GM19324 (cell line): Measurements from ENCODE around the gene ADAT3.

Source experiments
- ATAC-seq: cut with Tn5 transposase; IDR thresholded peaks from one replicate; pipeline ENCODE4 v1.9.1; 2021; ENCODE audit warnings: mild to moderate bottlenecking, moderate library complexity; ENCODE audit not compliant: unreplicated experiment, low FRiP score

ADAT3 gene

DNA sequence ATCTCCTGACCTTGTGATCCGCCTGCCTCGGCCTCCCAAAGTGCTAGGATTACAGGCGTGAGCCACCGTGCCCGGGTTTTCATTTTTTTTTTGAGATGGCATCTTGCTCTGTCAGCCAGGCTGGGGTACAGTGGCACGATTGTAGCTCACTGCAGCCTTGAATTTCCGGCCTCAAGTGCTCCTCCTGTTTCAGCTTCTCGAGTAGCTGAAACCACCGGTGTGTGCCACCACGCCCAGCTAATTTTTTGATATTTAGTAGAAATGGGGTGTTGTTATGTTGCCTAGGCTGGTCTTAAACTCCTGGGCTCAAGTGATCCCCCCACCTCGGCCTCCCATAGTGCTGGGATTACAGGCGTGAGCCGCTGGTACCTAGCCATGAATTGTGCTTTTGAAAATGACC, 5.9 kb downstream of the ADAT3 start:
- no peak for ATAC-seq

DNA sequence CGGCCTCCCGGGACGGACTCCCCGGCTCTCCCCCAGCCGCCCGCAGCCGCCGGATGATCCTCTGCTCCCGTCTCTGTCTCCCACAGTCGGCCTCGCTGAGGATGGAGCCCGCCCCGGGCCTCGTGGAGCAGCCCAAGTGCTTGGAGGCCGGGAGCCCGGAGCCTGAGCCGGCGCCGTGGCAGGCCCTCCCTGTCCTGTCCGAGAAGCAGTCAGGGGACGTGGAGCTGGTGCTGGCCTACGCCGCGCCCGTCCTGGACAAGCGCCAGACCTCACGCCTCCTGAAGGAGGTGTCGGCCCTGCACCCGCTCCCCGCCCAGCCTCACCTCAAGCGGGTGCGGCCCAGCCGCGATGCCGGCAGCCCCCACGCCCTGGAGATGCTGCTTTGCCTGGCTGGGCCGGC, 6.8 kb downstream of the ADAT3 start:
- ATAC-seq: no peak

DNA sequence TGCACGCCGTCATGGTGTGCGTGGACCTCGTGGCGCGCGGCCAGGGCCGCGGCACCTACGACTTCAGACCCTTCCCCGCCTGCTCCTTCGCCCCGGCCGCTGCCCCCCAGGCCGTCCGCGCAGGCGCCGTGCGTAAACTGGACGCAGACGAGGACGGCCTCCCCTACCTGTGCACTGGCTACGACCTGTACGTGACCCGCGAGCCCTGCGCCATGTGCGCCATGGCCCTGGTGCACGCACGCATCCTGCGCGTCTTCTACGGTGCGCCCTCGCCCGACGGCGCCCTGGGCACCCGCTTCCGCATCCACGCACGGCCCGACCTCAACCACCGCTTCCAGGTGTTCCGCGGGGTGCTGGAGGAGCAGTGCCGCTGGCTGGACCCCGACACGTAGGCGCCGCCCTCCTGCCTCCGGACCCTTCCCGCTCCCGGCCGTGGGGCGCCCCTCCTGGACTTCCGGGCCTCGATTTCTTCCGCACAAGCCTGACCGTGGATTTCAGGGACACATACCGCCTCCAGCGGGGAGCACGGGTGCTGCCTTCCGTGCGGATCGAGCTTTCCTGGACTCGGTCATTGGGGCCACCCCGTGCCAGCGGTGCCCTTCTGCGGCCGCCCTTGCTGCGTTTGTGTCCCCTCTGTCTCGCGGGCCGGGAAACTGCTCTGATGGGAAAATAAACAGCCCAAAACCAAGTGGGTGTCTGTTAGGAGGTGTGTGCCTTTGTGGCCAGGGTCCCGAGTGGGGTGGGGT, 7.7 kb downstream of the ADAT3 start:
- ATAC-seq: no peak

DNA sequence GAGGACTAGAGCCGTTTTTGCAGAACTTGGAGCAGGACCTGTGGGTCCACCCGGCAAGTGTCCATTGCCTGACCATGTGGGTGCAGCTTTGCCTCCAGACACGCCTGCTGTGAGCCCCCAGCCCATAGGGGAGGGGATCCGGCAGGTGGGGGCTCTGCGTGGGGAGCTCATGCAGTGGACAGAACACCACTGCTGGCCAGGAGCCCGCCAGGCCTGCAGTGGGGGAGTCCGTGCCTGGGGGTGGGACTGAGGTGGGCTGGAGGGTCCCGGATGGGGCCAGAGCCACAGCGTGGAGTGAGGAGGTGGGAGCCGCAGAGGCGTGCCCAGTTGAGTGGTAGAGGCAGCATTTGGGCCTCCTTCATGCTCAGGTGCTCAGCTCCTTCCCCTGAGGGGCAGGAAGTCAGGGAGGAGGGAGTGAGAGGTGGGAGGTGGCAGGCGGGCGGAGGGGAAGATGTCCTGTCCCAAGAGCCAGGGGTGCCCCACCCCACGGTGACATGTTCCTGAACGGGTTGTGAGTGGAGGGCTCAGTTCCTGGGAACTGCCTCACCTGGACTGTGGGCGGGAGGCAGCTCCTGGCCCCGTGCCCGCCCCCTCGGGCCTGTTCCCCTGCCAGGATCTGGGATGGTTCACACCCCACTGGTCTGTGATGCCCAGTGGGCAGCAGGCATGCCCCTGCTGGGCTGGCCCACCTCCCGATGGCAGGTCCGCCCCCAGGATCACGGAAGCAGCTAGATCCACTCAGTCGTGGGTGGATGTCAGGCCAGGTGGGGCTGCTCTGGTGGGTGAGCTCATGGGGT, 8.8 kb downstream of the ADAT3 start:
- ATAC-seq: no peak

DNA sequence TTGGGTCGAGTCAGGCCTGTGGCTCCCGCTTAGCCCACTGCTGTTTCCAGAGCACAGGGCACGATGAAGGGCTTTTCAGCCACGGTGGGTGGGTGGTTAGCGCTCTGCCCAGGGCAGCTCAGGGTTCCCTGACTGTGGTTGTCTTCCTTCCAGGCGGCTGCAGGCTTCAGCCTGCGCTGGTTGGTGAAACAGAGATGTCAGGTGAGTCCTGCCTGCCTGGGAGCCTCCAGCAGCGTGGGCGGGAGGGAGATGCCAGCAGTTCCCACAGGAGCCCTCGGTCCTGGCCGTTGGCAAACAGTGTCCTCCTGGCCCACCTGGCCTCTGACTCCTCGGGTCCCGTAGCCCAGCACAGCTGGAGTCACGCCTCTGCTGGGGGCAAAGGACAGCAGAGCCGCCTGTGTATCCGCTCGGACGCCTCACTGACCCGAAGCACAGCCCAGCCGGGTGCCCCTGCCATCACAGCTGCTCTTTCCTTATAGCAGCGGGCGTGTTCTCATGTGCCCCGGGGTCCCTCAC, 9.7 kb downstream of the ADAT3 start:
- no peak for ATAC-seq

DNA sequence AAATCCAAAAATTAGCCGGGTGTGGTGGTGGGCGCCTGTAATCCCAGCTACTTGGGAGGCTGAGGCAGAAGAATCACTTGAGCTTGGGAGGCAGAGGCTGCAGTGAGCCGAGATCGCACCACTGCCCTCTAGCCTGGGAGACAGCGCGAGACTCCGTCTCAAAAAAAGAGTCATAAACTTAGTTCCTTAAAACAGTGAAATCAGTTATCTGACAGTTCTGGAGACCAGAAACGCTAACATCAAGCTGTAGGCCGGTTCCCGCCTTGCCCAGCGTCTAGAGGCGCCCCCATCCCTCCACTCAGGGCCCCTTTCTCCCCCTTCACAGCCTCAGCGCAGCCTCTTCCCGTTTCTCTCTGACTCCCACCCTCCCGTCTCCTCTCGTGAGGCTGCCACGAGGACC, 11.9 kb downstream of the ADAT3 start:
- ATAC-seq: no peak

DNA sequence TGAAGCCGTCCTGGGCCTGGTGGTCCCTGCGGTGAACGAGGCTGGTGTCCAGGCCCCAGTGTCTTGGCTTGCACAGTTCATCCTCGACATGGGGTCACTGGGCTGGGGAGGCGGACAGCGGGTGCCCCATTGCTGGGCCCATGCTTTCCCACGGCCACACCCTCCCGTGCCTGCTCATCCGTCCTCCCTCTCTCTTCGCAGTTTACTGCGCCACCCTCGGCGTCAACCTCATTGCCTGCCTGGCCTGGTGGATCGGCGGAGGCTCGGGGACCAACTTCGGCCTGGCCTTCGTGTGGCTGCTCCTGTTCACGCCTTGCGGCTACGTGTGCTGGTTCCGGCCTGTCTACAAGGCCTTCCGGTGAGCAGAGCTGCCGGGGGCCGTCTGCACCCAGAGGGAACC, 12.7 kb downstream of the ADAT3 start:
- ATAC-seq: no peak

DNA sequence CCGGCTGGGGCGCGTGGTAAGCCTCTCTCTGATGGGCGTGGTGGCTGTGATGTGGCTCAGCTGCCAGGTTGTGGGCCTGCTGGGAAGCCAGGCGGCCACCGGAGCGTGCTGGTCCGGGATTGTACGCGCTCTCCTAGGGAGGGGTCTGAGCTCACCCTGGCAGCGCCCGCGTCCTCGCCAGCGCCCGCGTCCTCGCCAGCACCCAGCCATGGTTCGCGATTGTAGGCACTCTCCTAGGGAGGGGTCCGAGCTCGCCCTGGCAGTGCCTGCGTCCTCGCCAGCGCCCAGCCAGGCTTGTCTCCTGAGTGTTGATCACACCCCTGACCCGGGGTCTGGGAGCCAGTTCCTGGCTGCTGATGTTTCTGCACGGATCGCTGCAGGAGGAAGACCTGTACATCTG, 13.8 kb downstream of the ADAT3 start:
- no peak for ATAC-seq

DNA sequence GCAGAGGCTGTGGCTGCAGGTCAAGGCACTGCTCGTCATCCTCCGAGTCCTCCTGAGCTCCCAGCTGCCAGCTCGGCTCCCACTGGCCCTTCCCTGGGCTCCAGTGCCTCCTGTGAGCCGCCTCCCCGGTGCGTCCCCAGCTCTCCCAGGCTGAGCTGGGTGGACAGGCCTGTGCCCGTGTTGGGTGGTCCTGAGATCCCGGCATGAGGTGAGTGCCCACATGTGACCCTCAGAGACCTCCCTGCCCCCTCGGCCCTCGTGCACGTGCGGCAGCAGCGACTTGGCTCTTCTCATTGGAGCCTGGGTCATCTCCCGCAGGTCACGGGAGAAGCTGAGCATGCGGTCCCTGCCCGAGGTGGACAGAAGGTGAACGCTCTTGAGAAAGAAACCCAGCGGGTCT, 15.4 kb downstream of the ADAT3 start:
- ATAC-seq: no peak

DNA sequence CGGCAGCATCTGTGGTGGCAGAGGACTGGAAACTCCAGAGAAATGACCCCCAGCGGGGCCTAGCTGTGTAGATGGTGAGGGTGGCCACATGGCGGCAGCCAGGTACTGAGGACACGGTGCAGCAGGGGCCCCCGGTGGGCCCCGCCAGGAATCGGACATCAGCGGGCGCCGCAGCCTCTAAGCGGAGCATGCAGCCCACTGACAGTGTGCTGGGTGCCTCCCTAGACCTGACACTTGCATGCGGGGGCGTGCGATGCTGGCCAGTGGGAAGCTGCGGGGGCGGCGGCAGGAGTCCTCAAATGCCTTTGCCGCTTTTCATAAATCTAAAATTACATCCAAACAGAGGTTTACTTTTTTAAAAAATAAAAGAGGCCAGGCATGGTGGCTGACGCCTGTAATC, 16.1 kb downstream of the ADAT3 start:
- no peak for ATAC-seq

DNA sequence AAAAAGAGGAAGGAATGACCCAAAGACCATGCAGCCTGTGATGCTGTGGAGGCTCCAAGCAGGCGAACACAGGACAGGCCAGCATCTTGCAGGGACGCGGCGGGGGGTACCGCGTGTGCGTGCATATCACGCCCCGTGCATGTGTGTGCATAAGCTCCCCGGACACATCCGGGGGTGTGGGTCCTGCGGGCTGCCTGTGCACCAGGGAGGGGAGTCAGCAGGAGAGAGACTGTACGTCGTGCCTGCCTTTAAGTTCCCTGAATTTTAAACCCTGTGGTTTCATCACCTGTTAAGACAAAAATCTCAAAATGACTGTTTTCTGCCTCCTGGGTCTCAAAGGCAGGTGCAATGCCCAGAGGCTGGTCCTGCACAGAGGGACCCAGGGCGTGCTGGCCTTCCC, 16.6 kb downstream of the ADAT3 start:
- ATAC-seq: no peak

DNA sequence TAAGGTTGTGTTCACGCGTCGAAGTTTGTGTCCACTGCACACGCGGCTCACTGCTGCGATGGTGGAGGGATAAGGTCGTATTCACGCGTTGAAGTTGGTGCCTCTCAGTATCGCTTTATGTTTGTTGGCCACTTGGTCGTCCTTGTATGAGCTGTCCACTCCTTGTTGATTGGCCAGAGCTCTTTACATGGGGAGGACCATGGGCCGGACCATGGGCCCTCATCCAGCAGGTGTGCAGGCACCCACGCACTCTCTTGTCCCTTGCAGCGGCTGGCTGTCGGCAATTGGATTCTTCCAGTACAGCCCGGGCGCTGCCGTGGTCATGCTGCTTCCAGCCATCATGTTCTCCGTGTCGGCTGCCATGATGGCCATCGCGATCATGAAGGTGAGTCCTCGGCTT, 17.6 kb downstream of the ADAT3 start:
- ATAC-seq: no peak

DNA sequence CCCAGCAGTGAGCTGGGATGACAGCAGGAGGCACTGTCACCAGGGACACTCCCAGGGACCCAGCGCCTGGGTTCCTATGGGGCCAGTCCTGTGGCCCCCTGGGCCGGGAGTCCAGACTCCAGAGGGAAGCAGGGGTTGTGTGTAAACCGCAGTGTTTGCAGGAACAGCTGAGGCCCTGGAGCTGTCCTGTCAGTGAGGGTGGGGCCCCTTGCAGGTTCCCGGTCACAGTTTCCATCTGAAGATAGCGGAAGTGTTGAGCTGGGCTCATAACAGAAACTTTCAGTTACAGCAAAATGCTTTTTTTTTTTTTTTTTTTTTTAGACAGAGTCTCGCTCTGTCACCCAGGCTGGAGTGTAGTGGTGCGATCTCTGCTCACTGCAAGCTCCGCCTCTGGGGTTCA, 18.1 kb downstream of the ADAT3 start:
- ATAC-seq: no peak

DNA sequence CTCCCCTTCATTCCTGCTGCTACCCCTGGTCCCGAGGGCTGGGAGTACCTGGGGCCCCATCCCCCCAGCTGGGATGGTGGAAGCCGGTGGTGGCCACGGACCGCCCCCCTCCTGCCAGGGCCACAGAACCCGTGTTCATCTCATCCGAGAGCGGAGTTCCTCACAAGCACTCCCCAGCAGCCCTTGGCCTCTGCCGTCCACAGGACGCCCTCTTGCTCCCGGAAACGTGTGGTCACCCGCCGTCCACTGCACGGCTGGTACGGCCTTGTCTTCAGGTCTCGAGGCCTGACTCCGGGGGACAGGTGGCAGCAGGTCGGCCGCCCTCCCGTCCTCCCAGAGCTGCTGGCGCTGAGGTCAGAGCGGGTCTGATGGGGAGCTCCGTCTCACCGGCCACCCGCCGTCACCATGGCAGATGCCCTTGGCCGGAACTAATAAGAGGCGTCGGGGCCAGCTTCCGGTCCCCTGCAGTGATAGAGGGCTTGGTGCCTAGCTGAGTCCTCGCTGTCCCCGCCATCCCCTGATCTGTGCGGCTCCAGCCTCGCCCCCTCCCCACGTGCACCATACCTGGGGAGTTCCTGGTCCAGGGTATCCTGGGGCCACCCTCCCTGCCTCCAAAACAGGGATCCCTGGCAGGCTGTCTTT, 19.2 kb downstream of the ADAT3 start:
- ATAC-seq: no peak

DNA sequence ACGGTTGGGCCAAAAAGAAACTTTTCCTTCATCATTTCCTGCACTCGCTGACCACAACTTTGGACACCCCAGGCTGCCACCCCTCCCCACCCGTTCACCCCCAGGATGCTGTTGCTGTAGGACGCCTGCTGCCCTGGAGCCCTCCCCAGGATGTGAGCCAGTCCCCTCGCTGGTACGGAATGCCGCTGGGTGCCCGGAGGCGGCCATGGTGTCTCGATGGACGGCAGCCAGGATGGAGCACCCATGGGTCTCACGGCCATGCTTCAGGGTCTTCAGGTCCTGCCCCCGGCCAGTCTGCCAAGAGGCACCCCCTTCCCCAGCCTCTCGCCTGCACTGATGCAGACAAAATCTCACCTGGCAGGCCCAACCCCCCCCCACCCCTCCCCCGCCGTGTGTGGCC, 20.3 kb downstream of the ADAT3 start:
- no peak for ATAC-seq

DNA sequence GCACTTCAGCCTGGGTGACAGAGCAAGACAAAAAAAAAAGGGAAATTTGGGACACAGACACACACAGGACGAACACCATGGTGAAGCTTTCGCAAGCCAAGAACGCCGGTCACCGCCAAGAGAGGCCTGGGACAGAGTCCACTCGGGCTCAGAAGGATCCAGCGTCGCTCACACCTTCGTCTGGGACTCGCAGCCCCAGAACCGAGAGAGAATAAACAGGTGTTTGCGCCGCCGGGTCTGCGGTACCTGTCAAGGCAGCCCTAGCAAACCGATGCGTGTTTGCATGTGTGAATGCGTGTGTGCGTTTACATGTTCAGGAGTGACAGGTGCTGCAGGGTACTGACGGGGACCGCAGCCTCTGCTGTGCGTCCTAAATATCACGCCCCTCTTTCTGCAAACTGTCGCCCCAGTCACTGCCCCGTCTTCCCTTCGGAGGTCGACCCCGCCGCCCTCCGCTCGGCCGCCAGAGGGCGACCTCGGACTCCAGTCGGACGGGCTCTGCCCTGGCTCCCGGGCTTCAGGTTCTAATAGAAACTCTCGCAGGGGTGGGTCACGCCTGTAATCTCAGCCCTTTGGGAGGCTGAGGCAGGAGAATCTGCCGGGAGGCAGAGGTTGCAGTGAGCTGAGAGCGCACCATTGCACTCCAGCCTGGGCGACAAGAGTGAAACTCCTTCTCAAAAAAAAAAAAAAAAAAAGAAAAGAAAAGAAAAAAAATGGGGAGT, 24.0 kb downstream of the ADAT3 start:
- ATAC-seq: peak; percentile 66

DNA sequence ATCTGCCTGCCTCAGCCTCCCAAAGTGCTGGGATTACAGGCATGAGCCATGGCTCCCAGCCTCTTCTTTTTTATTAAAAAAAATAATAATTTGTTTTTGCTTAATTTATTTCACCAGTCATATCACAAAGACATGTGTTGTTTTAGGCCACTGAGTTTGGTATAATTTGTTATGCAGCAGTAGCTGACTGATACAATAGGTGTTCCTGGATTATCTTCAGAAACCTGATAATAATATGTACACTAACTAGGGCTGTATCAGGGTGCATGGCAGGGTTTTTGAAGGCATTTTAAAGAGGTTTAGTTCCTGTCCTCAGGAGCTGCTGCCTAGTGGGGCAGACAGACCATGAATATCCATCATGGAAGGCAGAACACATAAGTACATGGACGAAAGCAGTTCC, 26.2 kb downstream of the ADAT3 start:
- ATAC-seq: no peak

DNA sequence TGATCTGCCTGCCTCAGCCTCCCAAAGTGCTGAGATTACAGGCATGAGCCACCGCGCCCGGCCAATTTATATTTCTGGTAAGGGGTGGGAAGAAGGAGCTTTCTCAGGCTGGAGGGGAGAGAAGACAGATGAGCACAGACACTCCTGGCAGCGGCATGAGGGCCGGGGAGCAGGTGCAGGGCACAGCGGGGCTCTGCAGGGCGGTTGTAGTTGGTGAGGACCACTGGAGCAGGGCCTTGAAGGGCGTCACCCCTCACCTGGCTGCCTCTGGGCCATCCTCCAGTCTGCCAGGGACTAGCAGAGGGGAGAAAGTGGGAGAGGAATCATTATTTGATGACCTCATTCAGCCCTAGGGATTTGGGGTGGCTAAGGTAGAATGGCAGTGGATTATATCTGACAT, 27.2 kb downstream of the ADAT3 start:
- ATAC-seq: no peak

DNA sequence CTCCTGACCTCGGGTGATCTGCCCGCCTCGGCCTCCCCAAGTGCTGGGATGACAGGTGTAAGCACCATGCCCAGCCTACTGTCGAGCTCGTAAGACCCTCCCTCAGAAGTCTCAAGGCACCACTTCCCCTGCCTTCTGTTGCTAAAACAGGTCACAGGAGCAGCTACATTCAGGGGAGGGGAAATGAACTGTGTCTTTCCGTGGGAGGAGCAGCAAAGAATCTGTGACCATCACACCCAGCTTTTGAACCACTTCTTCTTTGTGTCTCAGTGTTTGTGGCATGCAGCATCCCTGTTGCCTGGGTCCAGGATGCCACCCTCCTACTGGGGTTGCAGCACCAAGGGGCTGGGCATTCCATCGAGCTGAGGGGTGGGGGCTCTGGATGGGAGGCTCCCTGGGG, 28.0 kb downstream of the ADAT3 start:
- no peak for ATAC-seq

DNA sequence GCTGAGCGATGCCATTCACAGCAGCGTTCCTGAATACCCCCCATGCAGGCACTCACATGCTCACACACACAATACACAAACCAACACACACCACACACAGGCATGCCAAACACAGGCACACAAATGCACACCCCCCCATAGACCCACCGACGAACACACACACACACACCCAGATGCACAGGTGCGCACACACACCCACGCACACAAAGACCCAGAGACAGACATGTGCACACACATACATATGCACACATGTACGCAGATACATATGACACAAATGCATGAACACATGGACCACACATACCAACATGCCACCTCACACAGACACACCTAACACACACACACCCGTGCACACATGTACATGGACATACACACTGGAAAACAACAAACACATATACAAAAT, 28.7 kb downstream of the ADAT3 start:
- no peak for ATAC-seq
